NT2/D1 (cell line): ENCODE measurements around the gene RAB1B.

Experiments
- SUZ12 ChIP-seq: IDR thresholded peaks from 2 replicates; pipeline ENCODE4 v1.6.1; 2011; ENCODE audit not compliant: insufficient read length, insufficient read depth; ENCODE audit errors: extremely low read depth
- YY1 ChIP-seq: IDR thresholded peaks from 2 replicates; pipeline ENCODE4 v1.6.1; 2011; ENCODE audit not compliant: insufficient read length, insufficient read depth
- ZNF274 ChIP-seq: IDR thresholded peaks from 2 replicates; pipeline ENCODE4 v1.6.1; 2011; ENCODE audit warnings: mild to moderate bottlenecking, low read depth, low read length

DNA sequence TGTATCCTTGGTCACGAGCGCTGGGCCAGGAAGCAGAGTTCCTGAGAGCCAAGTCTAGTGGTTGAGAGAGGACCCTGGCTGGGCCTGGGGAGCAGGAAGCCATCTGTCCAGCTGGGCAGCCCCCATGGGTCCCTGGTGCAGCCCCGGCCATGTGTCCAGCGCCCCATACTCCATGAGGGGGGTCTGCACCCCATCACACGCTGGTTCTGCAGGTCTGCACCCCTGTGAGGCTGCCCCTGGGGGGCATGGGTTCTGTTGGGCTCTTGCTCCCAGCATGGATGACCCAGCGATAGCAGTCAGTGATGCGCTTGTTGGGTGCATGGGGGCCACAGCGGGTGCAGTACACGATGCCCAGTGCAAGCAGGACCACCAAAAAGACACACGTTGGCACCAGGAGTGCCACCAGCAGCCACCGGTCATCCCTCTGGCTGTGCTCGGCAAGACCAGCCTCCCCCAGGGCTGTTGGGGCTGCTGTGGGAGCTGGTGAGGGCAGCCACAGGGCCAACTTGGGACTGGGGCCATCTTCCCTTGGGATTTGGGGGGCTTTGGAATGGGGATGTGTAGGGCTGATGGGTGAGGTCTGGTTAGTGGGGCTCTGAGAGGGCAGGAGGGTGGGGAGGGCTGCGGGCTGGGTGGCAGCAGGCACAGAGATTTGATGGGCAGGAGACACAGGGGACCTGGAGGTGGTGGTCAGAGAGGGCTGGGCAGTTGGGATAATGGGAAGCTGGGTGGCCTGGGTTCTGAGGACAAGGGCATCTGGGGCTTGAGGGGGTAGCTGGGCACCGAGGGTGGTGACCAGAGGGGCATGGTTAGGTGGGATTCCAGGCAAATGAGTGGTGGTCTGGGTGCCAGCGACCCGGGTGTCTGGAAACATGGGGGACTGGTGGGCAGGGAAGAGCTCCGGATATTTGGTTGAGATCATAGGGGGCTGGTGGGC, 46.4 kb downstream of the RAB1B start:
- no peak for TF ChIP-seq ZNF274
- no peak for TF ChIP-seq YY1
- no peak for TF ChIP-seq SUZ12
